Endometrium (tissue), 2 donors: ENCODE measurements around the gene COL11A1.
"Not testable (repeated sequence)": the region's sequence is repeated elsewhere in the genome, so short reads cannot be mapped to it uniquely, and the experiment has no call there.

ENCODE experiments used
- FAIRE-seq: peaks from 2 replicates; lab custom pipeline; 2012; peaks lifted over from hg19 to GRCh38; lab: Jason Lieb, UNC
- donor health status: control.
- donor health status: control.

Gene COL11A1

GRCh38 chr1:102833151-102833550 is 275.2 kb downstream of the COL11A1 start:
- FAIRE-seq = no peak

- not testable (repeated sequence) for FAIRE-seq
These were observed 281.6 kb downstream of the COL11A1 start for GRCh38 chr1:102826706-102827105.
